GM19438 (cell line): Measurements from ENCODE around the gene UBL4B.
"Not testable (repeated sequence)": the region's sequence is repeated elsewhere in the genome, so short reads cannot be mapped to it uniquely, and the experiment has no call there.

ENCODE experiments used
- ATAC-seq: cut with Tn5 transposase; IDR thresholded peaks from one replicate; pipeline ENCODE4 v1.9.1; 2021; ENCODE audit warnings: low read depth; ENCODE audit not compliant: unreplicated experiment

UBL4B gene

GRCh38 chr1:110112143-110112542 is at the start of gene UBL4B:
Gene UBL4B, plus strand, starts transcription at chr1:110112443. Its CDS starts 92 bp downstream, at chr1:110112535.
- ATAC-seq, result no peak

GRCh38 chr1:110062612-110063011 is 49.6 kb upstream of the UBL4B start:
- ATAC-seq, result no peak

GRCh38 chr1:110063781-110064180 is 48.5 kb upstream of the UBL4B start:
- ATAC-seq, result no peak

- ATAC-seq, result no peak
Measured at GRCh38 chr1:110064576-110065337, 47.5 kb upstream of the UBL4B start.

- ATAC-seq, result no peak
Measured at GRCh38 chr1:110065841-110066240, 46.4 kb upstream of the UBL4B start.

- no peak for ATAC-seq
Measured at GRCh38 chr1:110067479-110067892, 44.8 kb upstream of the UBL4B start.

- ATAC-seq, result no peak
Measured at GRCh38 chr1:110067893-110068645, 44.2 kb upstream of the UBL4B start.

- no peak for ATAC-seq
Measured at GRCh38 chr1:110068646-110069403, 43.4 kb upstream of the UBL4B start.

- no peak for ATAC-seq
Measured at GRCh38 chr1:110069404-110070281, 42.6 kb upstream of the UBL4B start.

GRCh38 chr1:110070282-110070669 is 42.0 kb upstream of the UBL4B start:
- no peak for ATAC-seq

- no peak for ATAC-seq
Measured at GRCh38 chr1:110070671-110071242, 41.5 kb upstream of the UBL4B start, which contains the start of gene ALX3. Gene ALX3, minus strand, starts transcription at chr1:110070672. Its CDS starts 60 bp downstream, at chr1:110070612.

- no peak for ATAC-seq
Measured at GRCh38 chr1:110074166-110074565, 38.1 kb upstream of the UBL4B start.

- no peak for ATAC-seq
Measured at GRCh38 chr1:110076789-110077500, 35.3 kb upstream of the UBL4B start.

GRCh38 chr1:110079995-110080394 is 32.2 kb upstream of the UBL4B start:
- ATAC-seq, result not testable (repeated sequence)

GRCh38 chr1:110081061-110081460 is 31.2 kb upstream of the UBL4B start:
- no peak for ATAC-seq

GRCh38 chr1:110082477-110082876 is 29.8 kb upstream of the UBL4B start:
- no peak for ATAC-seq

GRCh38 chr1:110083061-110083865 is 29.0 kb upstream of the UBL4B start:
- ATAC-seq, result no peak

- no peak for ATAC-seq
Measured at GRCh38 chr1:110083866-110084226, 28.4 kb upstream of the UBL4B start.
